Inflammatory macrophage treated with lipopolysaccharide for 1 hour (primary cell): ENCODE data around the gene RPRD1B.
A peak's percentile ranks its signal among the peaks of the same experiment; 100 is the strongest.
"Not testable (repeated sequence)": the region's sequence is repeated elsewhere in the genome, so short reads cannot be mapped to it uniquely, and the experiment has no call there.

Experiments
- DNase-seq, 2 donors: peaks; one replicate each; pipeline ENCODE4 v3.0.0-alpha.2; 2020 to 2022

The RPRD1B gene

DNA sequence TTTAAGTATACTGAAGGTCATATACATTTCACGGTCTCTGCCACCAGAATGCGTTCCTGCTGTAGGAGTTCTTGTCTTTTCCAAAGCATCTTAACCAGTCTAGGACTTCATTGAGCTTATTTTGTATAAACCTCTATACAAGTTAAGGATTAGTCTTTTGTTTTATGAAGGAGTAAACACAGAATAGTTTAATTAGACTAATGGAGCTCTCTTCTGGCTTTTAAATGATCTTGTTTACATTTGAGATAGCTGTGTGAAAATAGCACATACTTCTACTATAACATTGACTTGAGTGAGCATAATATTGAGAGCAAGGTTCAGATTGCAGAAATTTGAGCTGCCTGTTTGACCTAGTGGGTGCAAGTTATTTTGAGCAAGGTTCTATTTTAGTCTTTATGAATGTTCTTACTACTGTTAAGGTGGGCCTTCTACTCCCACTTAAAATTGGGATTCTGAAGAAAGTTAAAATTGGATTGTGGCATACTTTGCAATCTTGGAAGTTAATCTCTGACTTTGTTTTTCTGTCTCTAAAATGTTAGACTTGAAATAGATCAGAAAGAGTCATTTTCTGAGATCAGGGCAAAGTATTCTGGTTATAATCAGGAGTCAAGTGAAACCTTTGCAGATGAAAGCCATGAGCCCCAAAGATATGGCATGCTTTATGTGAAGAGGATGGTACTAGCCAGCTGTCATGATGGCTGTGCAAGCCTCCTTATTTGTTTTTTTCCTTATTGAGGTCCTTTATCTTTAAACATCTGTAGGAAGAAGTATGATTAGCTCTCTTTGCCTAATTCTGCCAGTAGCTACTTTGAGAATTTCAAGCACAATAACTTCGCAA, 41.8 kb downstream of the RPRD1B start:
- DNase-seq = no peak

DNA sequence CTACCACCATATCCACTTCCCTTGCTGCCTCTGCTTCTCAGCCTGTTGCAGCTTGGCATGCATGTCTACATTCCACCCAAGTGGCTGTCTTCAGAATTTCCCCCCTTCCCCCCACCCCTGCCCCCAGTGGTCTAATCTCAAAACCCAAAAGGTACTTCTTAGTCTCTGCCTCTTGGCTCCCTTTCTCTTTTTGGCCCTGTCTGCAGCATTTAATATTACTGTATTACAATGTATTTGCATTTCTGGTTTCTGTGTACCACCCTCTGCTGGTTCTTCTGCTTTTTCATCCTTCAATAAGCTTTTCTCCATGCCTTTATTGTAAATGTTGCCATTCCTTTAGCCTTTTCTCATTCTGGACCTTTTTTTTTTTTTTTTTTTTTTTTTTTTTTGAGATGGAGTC, 43.0 kb downstream of the RPRD1B start:
- DNase-seq = no peak

DNA sequence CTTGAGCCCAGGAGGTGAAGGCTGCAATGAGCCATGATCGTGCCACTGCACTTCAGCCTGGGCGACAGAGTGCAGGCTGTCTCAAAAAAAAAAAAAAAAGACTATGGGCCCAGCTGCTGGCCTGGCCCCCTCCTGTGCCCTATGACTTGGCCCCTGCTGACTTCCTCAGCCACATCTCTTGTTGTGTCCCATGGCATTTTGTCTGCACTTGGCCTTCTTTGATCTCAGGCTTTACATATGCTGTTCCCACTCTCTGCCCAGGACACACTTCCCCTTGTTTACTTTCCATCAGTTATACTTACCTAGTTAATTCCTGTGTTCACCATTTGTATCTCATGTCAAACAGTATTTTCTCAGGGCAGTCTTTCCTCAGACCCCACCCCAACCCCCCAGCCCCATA, 44.5 kb downstream of the RPRD1B start:
- no peak for DNase-seq

DNA sequence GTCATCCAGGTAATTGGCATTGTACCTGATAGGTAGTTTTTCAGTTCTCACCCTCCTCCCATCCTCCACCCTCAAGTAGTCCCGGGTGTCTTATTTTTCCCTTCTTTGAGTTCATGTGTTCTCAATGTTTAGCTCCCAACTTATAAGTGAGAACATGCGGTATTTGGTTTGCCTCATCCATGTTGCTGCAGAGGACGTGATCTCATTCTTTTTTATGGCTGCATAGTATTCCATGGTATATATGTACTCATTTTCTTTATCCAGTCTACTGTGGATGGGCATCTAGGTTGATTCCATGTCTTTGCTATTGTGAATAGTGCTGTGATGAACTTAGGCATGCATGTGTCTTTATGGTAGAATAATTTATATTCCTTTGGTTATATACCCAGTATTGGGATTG, 45.8 kb downstream of the RPRD1B start:
- DNase-seq = no peak

DNA sequence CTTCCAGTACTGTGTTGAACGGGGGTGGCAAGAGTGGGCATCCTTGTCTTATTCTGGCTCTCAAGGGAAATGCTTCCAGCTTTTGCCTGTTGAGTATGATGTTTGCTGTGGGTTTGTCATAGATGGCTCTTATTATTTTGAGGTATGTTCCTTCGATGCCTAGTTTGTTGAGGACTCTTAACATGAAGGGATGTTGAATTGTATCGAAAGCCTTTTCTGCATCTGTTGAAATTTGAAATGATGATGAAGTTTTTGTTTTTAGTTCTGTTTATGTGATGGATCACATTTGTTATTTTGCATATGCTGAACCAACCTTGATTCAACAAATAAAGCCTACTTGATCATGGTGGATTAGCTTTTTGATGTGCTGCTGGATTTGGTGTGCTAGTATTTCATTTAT, 48.0 kb downstream of the RPRD1B start:
- no peak for DNase-seq

DNA sequence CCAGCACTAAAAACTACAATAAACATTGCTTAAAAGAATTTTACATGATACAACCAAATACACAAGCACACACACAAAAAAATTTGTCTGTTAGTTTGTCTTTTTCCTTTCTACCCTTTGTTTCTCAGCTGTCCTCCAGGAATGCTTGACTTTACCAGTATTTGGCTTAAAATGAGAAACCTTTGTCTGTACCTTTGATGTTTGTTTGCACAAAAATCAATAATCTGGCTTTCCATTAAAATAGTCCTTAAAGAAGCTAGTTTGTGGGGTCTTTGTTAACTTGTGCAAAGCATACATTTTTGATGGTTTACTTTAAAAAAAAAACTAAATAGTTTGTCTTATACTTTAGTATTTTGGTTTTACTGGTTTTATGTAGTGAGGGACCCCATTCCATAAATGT, 49.3 kb downstream of the RPRD1B start:
- no peak for DNase-seq

DNA sequence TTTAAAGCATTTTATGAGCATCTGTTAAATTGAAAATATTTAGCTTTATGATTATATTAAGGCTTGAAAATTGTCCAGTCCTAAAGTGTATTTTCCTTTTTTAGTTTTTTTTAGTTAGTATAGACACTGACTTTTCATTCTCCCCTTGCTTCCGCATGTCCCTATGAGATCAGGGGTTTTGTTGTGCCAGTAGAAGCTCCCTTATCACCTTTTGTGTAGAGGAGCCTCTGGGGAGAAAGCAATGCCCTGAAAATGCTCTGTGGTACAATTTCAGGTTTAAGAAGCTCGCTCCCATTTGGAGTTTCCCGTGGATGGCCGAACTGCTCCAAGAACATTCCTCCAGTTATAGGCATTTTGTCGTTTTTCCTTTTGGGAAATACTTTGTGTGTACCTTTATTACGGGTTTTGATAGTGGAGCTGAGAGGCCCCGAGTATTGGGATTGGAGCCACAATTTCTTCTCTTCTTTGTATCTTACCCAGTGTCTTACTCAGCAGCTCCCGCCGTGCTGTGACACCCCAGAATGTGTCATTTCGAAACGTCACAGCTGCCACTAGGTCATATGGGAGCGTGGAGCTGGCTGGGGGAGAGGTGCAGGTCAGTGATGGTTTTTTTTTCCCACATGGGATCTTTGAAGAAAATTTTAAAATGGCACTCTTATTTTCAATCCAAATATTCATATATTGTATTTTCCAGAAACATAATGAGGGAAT, 49.9 kb downstream of the RPRD1B start:
- DNase-seq = no peak

DNA sequence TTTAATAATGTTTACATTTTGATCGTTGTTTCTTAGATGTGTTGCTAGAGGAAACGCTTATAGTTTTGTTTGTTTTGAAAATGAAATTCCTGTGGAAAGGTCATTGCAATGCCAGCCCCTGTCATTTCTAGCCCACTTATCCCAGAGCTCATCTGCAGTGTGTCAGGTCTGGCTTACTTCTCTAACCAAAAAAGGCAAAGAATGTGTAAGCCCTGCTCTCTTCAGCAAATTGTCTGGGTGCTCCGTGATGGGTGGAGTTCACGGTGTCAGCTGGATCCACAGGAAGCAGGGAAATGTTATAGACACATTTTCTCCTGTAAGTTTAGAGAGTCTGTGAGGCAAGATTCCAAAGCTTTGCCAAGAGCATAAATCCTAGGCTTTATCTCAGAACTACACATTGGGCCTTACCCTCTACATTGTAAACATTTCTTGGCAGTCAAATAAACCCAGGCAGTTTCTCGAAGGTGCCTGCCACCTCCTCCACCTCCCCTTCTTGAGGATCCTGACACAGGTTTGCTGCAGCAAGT, 50.9 kb downstream of the RPRD1B start:
- no peak for DNase-seq

DNA sequence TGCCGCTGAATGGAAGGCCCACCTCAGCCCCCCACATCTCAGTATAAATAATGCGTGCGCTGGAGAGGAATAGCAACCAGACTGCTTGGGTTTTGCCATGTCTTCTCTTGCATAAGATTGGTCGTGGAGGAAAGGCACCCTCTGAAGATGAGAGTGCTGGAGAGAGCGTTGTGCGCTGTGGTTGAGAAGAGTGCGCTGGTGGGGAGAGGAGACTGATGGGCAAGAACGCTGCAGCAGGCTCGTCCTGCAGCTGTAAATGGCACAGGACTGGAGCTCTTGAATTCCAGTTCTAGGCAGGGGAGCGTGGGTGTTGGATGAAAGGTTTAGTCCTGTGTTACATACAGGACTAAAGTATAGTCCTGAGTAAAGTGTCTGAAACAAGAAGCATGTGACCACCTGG, 51.5 kb downstream of the RPRD1B start:
- DNase-seq = no peak

DNA sequence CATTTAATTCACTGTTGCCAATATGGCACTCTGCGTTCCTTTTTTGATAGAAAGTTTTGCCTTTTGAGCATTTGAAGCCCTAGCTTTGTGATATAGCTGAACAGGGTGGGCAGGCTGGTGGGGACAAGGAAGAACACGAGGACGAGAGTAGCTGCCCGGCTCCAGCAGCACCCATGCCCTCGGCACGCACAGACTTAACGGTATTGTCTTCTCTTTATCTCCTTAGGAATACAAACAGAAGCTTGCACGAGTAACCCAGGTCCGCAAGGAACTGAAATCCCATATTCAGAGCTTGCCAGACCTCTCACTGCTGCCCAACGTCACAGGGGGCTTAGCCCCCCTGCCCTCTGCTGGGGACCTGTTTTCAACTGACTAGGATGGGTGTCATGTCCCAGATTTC, 56.0 kb downstream of the RPRD1B start:
- no peak for DNase-seq

DNA sequence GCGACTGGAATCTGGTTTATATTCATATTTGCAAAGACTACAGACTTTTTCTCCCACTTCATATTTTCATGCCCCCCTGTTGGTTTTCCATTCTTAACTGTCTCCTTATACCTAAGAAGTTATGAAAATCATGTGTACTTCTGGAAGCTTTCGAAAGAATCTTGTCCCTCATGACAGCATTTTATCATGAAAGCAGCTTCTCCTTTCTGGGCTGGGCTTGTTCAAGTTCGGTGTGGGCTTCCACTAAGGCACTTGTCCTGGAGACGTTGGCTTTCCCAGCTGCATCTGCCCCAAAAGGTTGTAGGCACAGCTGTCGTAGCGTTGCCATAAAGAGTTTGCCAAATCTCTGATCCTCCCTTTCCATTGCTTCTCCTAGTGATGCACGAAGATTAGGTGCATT, 56.5 kb downstream of the RPRD1B start:
- peak in 1 of 2 donors; percentile 39 for DNase-seq

DNA sequence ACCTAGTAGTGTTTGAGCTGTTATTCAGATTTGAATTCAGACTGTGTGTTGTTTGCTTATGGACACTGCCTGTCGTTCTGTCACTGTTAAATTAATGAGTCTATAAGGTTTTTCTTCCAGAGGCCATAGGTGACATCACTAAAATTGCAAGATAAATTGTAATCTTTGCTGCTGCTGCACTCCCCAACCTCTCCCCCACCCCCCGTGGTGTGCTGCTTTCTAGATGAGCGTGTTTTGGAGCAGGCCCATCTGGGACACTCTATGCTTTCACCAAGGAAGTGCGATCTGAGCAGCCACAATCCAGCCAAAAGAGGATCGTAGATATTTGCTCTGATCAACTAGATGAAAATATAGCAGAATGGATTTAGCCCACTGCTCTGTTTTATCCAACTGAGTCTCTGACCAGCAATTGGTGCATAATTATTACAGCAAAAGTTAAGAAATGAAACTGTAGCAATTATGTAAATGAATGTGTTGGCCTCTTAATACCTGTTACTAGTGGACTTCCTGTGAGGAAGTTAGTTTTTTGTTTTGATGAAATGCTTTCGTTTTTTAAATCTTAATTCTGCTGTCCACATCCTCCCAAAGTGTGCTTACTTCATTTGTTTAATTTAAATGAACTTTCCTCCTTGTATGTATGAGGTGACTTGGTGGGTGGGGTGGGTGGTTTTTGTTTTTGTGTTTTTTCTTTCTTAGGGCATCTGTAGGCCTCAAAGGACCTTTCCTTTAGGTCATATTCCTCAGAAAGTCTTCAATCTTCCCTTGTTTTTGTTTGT, 58.1 kb downstream of the RPRD1B start:
- DNase-seq = peak in 1 of 2 donors; percentile 37

DNA sequence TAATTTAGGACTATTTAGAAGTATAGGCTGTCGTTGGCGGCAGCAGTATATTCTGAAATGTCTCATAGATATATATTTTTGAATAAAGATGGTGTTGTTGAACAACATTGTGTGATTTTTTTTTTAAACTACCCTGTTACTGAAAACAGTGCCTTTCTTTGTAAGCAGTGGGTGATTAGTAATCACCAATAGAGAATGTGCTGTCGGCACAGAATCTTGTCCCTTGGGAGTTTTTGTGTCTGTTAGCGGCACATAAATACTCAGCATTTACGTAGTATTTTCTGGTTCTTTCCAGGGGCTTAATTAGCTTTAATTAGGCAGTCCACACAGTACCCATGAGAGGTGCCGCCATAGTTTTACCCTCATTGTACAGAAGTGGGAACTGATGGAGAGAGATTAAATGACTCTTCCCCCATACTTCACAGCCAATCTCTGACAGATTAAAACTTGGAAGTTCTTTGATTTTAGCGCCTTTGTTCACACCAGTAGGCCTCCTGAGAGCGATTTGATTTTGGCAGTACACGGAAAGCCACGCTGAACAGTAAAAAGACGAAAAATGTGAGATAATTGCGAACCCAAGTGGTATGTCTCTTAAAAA, 58.8 kb downstream of the RPRD1B start:
- no peak for DNase-seq

DNA sequence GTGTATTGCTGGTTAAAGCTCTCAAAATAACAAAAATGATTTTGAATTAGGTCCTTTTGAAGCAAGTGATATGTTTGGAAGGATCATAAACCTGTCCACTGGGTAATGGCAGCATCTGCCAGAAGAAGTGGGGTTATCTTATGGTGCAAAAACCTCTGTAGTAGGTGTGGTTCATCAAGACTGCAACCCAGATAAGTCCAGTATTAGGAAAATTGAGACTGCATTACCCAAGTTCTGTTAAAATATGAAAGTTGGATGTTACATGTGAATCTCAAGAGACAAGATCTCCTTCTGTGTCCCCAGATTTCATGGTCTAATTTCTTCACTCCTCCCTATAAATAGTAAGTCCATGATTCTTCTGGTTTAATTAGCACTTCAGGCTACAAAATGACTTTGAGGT, 59.4 kb downstream of the RPRD1B start:
- DNase-seq = peak in 1 of 2 donors; percentile 69

DNA sequence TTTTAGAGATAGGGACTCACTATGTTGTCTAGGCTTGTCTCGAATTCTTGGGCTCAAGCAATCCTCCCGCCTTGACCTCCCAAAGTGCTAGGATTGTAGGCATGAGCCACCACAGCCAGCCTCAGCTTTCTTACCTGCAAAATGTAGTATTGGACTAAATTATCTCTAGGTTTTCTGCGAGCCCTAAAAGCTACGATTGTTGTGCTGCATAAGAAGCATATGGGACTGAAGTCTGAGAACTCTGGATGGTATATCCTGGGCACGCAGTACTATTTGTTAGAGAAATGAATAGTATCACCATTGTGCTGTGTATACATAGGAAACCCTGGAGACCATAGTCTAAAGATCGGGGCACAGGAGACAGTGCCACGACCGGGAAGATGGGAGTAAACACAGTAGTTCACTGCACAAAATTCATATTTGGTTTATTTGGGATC, 60.1 kb downstream of the RPRD1B start:
- no peak for DNase-seq

DNA sequence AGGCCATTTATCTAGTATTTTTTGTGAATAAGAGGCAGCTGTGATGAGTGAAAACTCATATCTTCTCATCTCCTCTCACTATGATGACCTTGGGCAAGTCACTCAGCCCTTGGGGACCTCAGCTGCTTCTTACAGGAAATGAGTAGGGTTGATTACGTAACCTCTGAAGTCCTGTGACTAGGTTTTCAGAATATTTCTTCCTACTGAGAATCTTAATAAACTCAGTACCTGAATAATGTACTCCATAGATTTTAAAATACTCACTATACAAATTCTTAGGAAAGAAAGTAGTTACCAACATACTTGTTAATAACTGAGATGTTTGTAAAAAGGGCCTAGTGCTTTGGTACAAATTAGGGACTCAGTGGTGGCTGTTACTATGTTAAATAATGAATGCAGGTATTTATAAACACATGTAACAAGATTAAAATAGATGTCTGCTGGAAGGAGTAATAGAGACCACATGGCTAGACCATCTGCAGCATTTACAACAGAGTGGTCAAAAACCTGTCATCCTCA, 60.9 kb downstream of the RPRD1B start:
- DNase-seq = peak; percentile 91 to 94

DNA sequence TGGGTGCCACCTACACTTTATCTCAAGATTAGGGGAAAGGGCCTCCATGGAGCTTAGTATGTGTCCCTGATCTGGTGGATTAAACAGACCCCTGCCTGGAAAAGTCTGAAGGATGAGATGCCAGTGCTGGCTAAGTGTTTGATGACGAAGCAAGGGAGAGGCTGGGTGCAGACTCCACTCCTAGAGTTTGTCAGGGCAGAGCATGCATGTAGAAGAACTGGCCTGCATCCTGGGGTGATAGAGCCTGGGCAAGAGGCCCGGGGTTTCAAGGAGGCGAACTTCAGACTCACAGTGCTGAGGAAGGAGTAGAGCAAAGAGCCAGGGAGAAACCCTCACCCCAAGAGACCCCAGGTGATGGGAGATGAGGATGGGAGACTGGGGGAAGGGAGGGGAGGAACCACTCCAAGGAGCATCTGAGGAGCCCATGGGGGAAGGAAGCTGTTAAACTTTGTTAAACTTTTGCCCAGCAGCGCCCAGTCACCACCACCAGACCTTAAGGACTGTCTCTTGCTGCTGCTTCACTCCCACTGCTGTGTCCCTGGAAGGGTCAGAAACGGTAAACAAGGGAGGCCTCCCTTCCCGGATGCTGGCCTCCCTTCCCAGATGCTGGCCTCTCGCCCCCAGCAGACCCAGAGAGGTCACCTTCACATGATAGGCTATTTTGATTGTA, 61.6 kb downstream of the RPRD1B start:
- DNase-seq = peak; percentile 38 to 74

DNA sequence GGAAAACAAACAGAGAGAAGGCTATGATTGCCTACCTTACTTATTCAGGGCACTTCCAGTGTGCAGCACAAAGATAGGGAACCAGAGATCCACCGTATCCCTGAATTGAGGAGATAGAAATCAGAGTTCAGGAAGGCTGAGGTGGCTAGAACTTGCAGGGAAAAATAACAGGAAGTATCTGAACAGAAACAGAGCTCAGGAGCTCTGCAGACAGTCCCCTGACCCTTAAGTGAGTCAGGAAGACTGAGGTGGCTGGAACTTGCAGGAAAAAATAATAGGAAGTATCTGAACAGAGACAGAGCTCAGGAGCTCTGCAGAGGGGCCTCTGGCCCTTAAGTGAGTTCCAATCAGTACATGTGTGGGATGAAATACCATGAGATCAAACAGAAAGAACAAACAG, 65.4 kb downstream of the RPRD1B start:
- no peak for DNase-seq

DNA sequence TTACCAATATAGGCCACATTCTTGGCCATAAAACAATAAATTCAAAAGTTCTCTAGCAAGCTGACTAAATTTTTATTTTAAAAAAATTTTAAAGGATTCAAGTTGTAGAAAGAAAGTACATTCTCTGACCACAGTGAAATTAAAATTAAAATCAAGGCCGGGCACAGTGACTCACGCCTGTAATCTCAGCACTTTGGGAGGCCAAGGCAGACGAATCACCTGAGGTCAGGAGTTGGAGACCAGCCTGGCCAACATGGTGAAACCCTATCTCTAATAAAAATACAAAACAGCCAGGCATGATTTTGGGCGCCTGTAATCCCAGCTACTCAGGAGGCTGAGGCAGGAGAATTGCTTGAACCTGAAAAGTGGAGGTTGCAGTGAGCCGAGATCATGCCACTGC, 68.7 kb downstream of the RPRD1B start:
- not testable (repeated sequence) for DNase-seq

DNA sequence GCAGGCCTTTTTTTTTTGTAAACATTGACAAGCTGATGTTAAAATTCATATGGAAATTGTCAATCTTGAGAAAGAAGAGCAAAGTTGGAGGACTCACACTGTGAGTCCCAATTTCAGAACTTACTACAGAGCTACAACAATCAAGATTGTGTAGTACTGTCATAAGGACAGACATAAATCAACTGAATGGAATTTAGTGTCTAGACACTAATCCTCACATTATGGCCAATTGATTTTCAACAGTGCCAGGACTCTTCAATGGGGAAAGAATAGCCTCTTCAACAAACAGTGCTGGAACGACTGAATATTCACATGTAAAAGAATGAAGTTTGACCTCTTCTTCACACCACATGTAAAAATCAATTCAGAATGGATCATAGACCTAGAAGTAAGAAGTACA, 70.7 kb downstream of the RPRD1B start:
- no peak for DNase-seq

DNA sequence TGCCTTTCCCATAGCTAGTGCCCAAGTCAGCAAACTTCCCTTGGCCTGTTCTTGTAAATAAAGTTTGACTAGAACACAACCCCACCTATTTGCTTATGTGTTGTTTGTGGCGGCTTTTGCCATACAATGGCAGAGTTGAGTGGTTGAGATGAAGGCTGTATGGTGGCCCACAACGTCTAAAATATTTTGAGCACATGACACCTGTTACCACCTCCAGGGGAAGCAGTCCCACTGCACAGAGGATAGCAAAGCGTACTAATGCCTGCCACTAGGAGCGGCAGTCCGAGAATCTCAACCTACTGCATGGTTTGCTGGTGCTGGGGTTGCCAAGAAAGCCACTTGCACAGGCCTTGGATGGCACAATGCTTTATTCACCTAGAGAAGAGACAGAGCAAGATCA, 72.9 kb downstream of the RPRD1B start:
- DNase-seq = no peak

DNA sequence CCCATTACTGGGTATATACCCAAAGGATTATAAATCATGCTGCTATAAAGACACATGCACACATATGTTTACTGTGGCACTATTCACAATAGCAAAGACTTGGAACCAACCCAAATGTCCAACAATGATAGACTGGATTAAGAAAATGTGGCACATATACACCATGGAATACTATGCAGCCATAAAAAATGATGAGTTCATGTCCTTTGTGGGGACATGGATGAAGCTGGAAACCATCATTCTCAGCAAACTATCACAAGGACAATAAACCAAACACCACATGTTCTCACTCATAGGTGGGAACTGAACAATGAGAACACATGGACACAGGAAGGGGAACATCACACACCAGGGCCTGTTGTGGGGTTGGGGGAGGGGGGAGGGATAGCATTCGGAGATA, 73.8 kb downstream of the RPRD1B start:
- not testable (repeated sequence) for DNase-seq
